SIG-M5 (cell line): ENCODE data around the gene DNAJA4.

Experiments
- DNase-seq: peaks from one replicate; lab custom pipeline; 2025; lab: John Stamatoyannopoulos, UW

Gene DNAJA4

GRCh38 chr15:78280319-78281072 lies 16.1 kb downstream of the DNAJA4 start:
- no peak for DNase-seq

- no peak for DNase-seq
Measured at GRCh38 chr15:78282324-78282723, 18.0 kb downstream of the DNAJA4 start.

DNA sequence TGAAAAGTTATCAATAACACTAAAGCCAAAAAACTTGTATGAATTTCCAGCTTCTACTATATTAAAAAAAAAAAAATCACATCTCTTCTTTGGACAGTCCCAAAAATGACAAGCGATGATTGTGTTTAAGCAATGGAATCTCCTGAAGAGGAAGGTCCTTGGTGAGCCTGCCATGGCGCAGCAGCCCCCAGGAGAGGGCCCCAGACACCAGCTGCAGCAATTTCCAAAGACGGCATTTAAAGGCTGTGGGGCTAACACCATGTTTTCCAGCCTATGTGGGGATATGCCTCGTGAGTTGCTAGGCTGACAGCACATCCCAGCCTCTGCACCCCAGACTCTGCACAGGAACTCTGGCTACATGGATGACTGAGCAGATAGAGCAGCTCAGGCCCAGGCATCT lies 20.4 kb downstream of the DNAJA4 start:
- no peak for DNase-seq

GRCh38 chr15:78290222-78290621 lies 25.9 kb downstream of the DNAJA4 start:
- no peak for DNase-seq

- no peak for DNase-seq
Measured at GRCh38 chr15:78291052-78291451, 26.7 kb downstream of the DNAJA4 start.

DNA sequence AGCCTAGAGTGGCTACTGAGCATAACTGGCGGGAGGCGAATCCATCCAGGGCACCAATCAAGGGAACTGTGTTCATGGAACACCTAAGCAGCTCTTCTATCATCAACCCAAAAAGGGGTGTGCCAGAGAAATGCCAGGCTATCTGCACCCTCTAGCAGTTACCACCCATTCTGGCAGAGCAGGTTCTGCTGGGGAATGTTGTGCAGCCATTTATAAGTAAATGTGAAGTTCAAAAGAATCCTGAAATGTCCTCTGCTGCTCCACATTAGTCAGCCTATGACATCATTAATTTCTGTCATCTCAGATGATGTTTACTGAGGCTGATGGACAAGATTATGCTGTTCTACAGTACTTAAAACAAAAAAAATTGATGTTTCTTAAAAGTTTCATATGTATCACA lies 27.3 kb downstream of the DNAJA4 start:
- no peak for DNase-seq

GRCh38 chr15:78292219-78292618 lies 27.9 kb downstream of the DNAJA4 start:
- no peak for DNase-seq

DNA sequence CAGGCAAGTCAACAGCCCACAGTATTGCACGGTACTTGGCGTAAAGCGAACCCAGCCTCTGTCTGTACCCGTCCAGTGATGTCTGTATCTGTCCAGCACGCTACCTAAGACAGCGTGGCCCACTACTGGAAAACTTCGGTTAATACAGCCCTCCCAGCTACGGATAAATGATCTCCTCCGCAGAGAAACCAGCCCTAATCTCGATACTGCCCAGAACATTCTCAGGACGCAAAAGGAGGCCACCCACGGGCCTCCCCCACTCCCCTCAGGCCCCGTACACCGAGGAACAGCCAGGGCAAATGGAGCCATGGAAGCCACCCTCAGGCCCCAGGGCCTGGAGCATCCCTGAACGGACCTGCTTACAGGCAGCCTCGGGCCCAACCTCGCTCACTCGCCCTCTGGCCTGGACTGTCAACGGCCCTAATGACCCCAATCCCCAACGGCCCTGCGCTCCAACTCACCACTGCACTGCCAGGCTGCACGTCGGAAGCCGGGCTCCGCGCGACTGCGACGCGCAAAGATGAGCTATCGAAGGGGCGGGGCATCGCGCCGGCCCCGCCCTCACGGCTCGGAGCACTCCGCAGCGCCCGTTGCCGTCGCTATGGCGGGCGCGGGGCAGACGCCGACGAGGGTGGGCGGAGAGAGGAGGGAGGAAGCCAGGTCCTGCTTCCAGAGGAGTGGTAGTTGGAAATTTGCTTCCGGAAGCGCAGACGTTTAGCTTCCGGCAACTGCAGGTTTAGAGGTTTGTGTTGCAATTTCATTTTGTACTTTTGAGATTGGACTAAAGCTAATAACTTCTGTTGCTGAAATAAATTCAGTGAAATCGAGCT lies 35.0 kb downstream of the DNAJA4 start, which contains the start of gene SKIC8:
Gene SKIC8, minus strand, starts transcription at position 509 of the 830 bp plus-strand sequence. CDS start 3,923 bp downstream, outside the sequence.
- peak; percentile 84 for DNase-seq

- no peak for DNase-seq
Measured at GRCh38 chr15:78301326-78301725, 37.0 kb downstream of the DNAJA4 start.

GRCh38 chr15:78301828-78302227 lies 37.5 kb downstream of the DNAJA4 start:
- DNase-seq, result peak; percentile 86

GRCh38 chr15:78302579-78303312 lies 38.4 kb downstream of the DNAJA4 start:
- DNase-seq, result peak; percentile 71

GRCh38 chr15:78304216-78305066 lies 40.1 kb downstream of the DNAJA4 start:
- DNase-seq, result no peak

DNA sequence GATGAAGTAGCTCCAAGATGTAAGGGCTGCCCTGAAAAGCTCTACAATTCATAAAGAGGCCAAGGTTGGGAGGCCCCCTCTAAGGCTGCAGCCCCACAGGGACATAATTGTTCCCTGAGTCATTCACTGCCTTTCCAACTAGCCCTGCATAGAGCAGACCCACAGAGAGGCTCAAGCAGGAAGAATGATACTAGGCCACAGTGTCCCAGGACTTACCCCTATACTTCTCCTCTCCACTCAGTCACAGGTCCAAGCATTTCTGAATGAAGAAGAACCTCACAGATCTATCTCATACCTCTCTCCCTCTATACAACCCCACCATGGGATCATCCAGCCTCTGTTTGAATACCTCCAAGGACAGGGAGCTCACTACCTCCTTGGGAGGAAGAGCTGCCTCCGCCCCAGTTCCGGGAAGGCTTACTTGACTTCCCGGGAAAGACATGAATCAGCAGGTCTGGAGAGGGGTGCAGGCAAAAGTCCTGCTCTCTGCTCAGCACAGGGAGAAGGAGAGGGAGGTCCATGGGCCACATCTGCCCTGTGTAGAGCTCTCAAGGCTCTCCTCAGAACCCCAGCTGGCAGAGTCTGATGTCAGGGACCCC lies 41.9 kb downstream of the DNAJA4 start:
- DNase-seq, result no peak

- DNase-seq, result no peak
Measured at GRCh38 chr15:78307976-78308375, 43.6 kb downstream of the DNAJA4 start.

GRCh38 chr15:78308422-78309032 lies 44.2 kb downstream of the DNAJA4 start:
- no peak for DNase-seq

GRCh38 chr15:78311292-78311691 lies 46.9 kb downstream of the DNAJA4 start:
- no peak for DNase-seq

- DNase-seq, result no peak
Measured at GRCh38 chr15:78312536-78312935, 48.2 kb downstream of the DNAJA4 start.

- DNase-seq, result no peak
Measured at GRCh38 chr15:78312957-78313356, 48.6 kb downstream of the DNAJA4 start.

DNA sequence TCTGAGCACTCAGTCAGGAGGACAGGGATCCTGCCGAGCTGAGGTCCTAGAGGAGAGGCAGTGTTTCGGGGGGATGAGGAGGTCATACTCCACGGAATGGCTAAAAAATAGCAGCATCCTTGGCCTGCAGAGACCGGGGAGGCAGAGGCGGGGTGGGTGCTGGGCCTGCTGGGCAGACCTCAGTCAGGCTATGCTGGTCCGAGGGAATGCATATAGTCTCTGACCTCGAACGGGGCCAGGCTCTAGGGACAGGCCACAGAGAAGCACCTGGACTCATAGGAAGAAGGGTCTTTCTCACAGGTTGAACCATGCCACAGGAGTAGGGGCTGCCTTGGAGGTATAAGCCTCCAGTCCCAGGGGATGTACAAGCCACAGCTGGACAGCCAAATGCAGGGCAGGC lies 49.0 kb downstream of the DNAJA4 start:
- DNase-seq, result no peak

GRCh38 chr15:78314181-78314581 lies 49.8 kb downstream of the DNAJA4 start:
- DNase-seq, result no peak
